K562 (cell line): Measurements from ENCODE around the gene GRPR. TPM values are rescaled to one million over a fixed set of nuclear protein-coding genes. Genes with fewer than 3 reads are reported as not detected.
A peak's percentile ranks its signal among the peaks of the same experiment; 100 is the strongest.

Source experiments
- ATAC-seq: fragments of 200-7000 bp; cut with Tn5 transposase; 3 replicates; pipeline ENCODE4 v1.9.1; 2020; ENCODE audit warnings: moderate library complexity
- BruUV-seq: library from RNA; stranded (reverse); fragments of 400-500 nt; replicated peaks from 2 replicates; lab custom pipeline; 2021; lab: Mats Ljungman, UMichigan
- CTCF ChIA-PET: fragments of 300-600 bp; formaldehyde crosslinking; extraction: SDS; loops from one replicate; lab custom pipeline; 2021; ENCODE audit warnings: low intra/inter-chr PET ratio; lab: Yijun Ruan, JAX
- POLR2A ChIA-PET: fragments of 300-600, 350-650 bp; sonication (Branson Sonifier 250); formaldehyde crosslinking; extraction: SDS; loops from one replicate; lab custom pipeline; 2021; ENCODE audit warnings: antibody characterized with exemption, inconsistent platforms; lab: Yijun Ruan, JAX
- DNase-seq, 4 experiments: peaks; one replicate each; pipeline versions ENCODE4 v3.0.0 to v3.0.0-alpha.2; 2011 to 2018; ENCODE audit warnings: low spot score in 3 of 4, mixed read lengths in 3 of 4; ENCODE audit errors: extremely low read depth in 1 of 4
- FAIRE-seq: peaks from 2 replicates; lab custom pipeline; 2011; peaks lifted over from hg19 to GRCh38; lab: Jason Lieb, UNC
- H2AFZ ChIP-seq: 2 replicates; pipeline ENCODE4 v1.6.0; 2011; ENCODE audit warnings: low read depth, low read length, control low read depth, inconsistent platforms
- H3K27ac ChIP-seq: fragments of 200-600 bp; 3 replicates; pipeline ENCODE4 v1.8.0; 2011; ENCODE audit warnings: low read depth, mild to moderate bottlenecking, control low read depth, inconsistent platforms, low read length, moderate library complexity, mixed read lengths; ENCODE audit errors: extremely low read depth
- H3K27me3 ChIP-seq, 2 experiments: fragments of 300-600 bp in 1 of 2; 2 replicates in 1 of 2; 3 replicates in 1 of 2; pipeline versions ENCODE4 v1.6.0 to v1.8.0; 2011; ENCODE audit warnings: inconsistent platforms in 2 of 2, low read length in 2 of 2, mild to moderate bottlenecking in 1 of 2, mixed read lengths in 1 of 2, moderate library complexity in 1 of 2; ENCODE audit not compliant: control insufficient read depth in 2 of 2, insufficient read depth in 2 of 2
- H3K36me3 ChIP-seq: fragments of 300-600 bp; 3 replicates; pipeline ENCODE4 v1.8.0; 2011; ENCODE audit warnings: mild to moderate bottlenecking, low read length, inconsistent platforms; ENCODE audit not compliant: control insufficient read depth, insufficient read depth
- H3K4me1 ChIP-seq, 2 experiments: fragments of 200-600 bp in 1 of 2; replicated peaks in 1 of 2; 2 replicates in 1 of 2; 3 replicates in 1 of 2; pipeline versions ENCODE4 v1.5.1 to v1.8.0; 2011; ENCODE audit warnings: inconsistent platforms in 2 of 2, low read length in 2 of 2, mild to moderate bottlenecking in 1 of 2, mixed read lengths in 1 of 2, moderate library complexity in 1 of 2; ENCODE audit not compliant: control insufficient read depth in 2 of 2, insufficient read depth in 2 of 2
- H3K4me2 ChIP-seq: 2 replicates; pipeline ENCODE4 v1.6.1; 2011; ENCODE audit warnings: low read length, control low read depth, inconsistent platforms, mixed read lengths; ENCODE audit not compliant: insufficient read depth
- H3K4me3 ChIP-seq: fragments of 200-600 bp; sonication (generic), shearing (Covaris generic); 2 replicates; pipeline ENCODE4 v1.5.1; 2016; ENCODE audit warnings: control low read depth, inconsistent platforms
- H3K79me2 ChIP-seq: fragments of 200-600 bp; 3 replicates; pipeline ENCODE4 v1.8.0; 2011; ENCODE audit warnings: low read length, inconsistent platforms; ENCODE audit not compliant: control insufficient read depth, insufficient read depth
- H3K9ac ChIP-seq, 2 experiments: 2 replicates each; pipeline versions ENCODE4 v1.6.0 to v1.6.1; 2011; ENCODE audit warnings: low read depth in 2 of 2, low read length in 2 of 2, control low read depth in 1 of 2, inconsistent platforms in 1 of 2, mild to moderate bottlenecking in 1 of 2, mixed read lengths in 1 of 2; ENCODE audit not compliant: insufficient read depth in 1 of 2
- H3K9me1 ChIP-seq: one replicate; pipeline ENCODE4 v1.6.0; 2011; ENCODE audit warnings: inconsistent platforms, mild to moderate bottlenecking, low read length, moderate library complexity; ENCODE audit not compliant: control insufficient read depth, insufficient read depth
- H3K9me3 ChIP-seq: replicated peaks from 2 replicates; pipeline ENCODE4 v1.5.1; 2011; ENCODE audit warnings: low read depth, low read length, inconsistent platforms; ENCODE audit not compliant: control insufficient read depth, insufficient read depth
- H4K20me1 ChIP-seq: replicated peaks from 2 replicates; pipeline ENCODE4 v1.6.1; 2011; ENCODE audit warnings: low read length, inconsistent platforms, mixed read lengths; ENCODE audit not compliant: control insufficient read depth, insufficient read depth
- CBX3 ChIP-seq, 2 experiments: IDR thresholded peaks; 1 replicate in 1 of 2; 2 replicates in 1 of 2; pipeline ENCODE4 v1.6.1; 2012; ENCODE audit warnings: inconsistent platforms in 2 of 2, low read length in 2 of 2, borderline replicate concordance in 1 of 2, control low read depth in 1 of 2
- CHD1 ChIP-seq: fragments of 200-600 bp; sonication (generic); IDR thresholded peaks from one replicate; pipeline ENCODE4 v1.6.1; 2012; ENCODE audit warnings: mild to moderate bottlenecking, moderate library complexity, low read length, inconsistent platforms
- HCFC1 ChIP-seq: IDR thresholded peaks from 2 replicates; pipeline ENCODE4 v1.6.1; 2012; ENCODE audit warnings: low read depth, low read length, improper control_type of control experiment
- PTBP1 ChIP-seq: fragments of 200-400 bp; formaldehyde crosslinking; IDR thresholded peaks from 2 replicates; pipeline ENCODE4 v1.6.1; 2017; ENCODE audit warnings: low read depth, low read length
- SP2 ChIP-seq: IDR thresholded peaks from 2 replicates; pipeline ENCODE4 v1.6.1; 2011; ENCODE audit warnings: mild to moderate bottlenecking, low read depth, low read length, moderate library complexity; ENCODE audit not compliant: poor library complexity, severe bottlenecking; ENCODE audit errors: extremely low read depth
- SRSF1 ChIP-seq: fragments of 200-400 bp; formaldehyde crosslinking; IDR thresholded peaks from 2 replicates; pipeline ENCODE4 v1.6.1; 2017; ENCODE audit warnings: mild to moderate bottlenecking, low read depth, low read length, moderate library complexity
- ZNF217 ChIP-seq: sonication (generic); formaldehyde crosslinking; IDR thresholded peaks from 2 replicates; pipeline ENCODE4 v1.8.0; 2022; ENCODE audit warnings: mild to moderate bottlenecking, missing genetic modification reagents
- ZNF707 ChIP-seq: fragments of 250-450 bp; sonication (Bioruptor Pico); conservative IDR thresholded peaks from 2 replicates; pipeline ENCODE4 v1.8.0; 2022; ENCODE audit warnings: inconsistent platforms, mild to moderate bottlenecking, moderate library complexity
- ZNF766 ChIP-seq: fragments of 200-800 bp; sonication (Bioruptor generic); conservative IDR thresholded peaks from 2 replicates; pipeline ENCODE4 v1.6.1; 2016; ENCODE audit warnings: missing genetic modification characterization, missing compliant biosample characterization
- whole genome bisulfite sequencing: fragments of 100-300 bp; shearing (Covaris generic); methylation state at CpG from one replicate; pipeline ENCODE4 v1.1.6; 2016; ENCODE audit warnings: low coverage, mixed read lengths; ENCODE audit not compliant: insufficient coverage; ENCODE audit errors: missing lambda C conversion rate; 5-methylcytosine and 5-hydroxymethylcytosine counted together
- in situ Hi-C: fragments of 300-500 bp; cut with MboI; formaldehyde crosslinking; loops from 4 replicates; pipeline ENCODE4 v1.15.0; 2018; ENCODE audit warnings: inconsistent platforms, mixed read lengths
- intact Hi-C: fragments of 100-400 bp; cut with micrococcal nuclease; formaldehyde crosslinking; loops from 2 replicates; pipeline ENCODE4 v1.14.2; 2022
- polyA plus RNA-seq, 8 experiments: library from polyadenylated mRNA; depleted of rRNA in 4 of 8; stranded (reverse) in 5 of 8; unstranded in 3 of 8; fragments of >200 nt; fragmentation: Nextera tagmentation in 2 of 8; fragmentation: Illumina TruSeq in 1 of 8; extraction: Ambion mirVana in 2 of 8; extraction: Trizol in 1 of 8; gene quantifications; 2 replicates each; pipeline versions ENCODE4 v1.2.1 to v1.2.3, GENCODE V29; 2011 to 2014; ENCODE audit warnings: inconsistent platforms in 1 of 8, missing spikeins in 1 of 8
- total RNA-seq, 7 experiments: library from RNA; depleted of rRNA in 6 of 7; stranded (reverse); fragments of >200 nt in 6 of 7; fragmentation: Illumina TruSeq in 2 of 7; extraction: Trizol in 2 of 7; gene quantifications; 2 replicates each; pipeline versions ENCODE4 v1.2.1 to v1.2.3, GENCODE V29; 2011 to 2021; ENCODE audit warnings: low replicate concordance in 1 of 7
- TF ChIP-seq, protein P1 (sequence below), 3 experiments: IDR thresholded peaks in 2 of 3; conservative IDR thresholded peaks in 1 of 3; 2 replicates each; pipeline ENCODE4 v1.5.1; 2011 to 2012; ENCODE audit warnings: low read length in 3 of 3, mild to moderate bottlenecking in 3 of 3, control low read depth in 2 of 3, improper control_type of control experiment in 1 of 3, inconsistent platforms in 1 of 3, low read depth in 1 of 3, mixed read lengths in 1 of 3, moderate library complexity in 1 of 3; ENCODE audit not compliant: insufficient read depth in 2 of 3
- TF ChIP-seq, protein P2 (sequence below), 2 experiments: fragments of 450-650 bp in 1 of 2; sonication (generic) in 1 of 2; formaldehyde crosslinking; conservative IDR thresholded peaks; 2 replicates each; pipeline versions ENCODE4 v1.4.0 to v1.8.1; 2020 to 2022; ENCODE audit warnings: mild to moderate bottlenecking in 1 of 2, missing genetic modification reagents in 1 of 2

The GRPR gene
- total and polyA plus RNA-seq, 9 of the 15 experiments (the other 6 are each of a cell fraction or from before 2014, with no cell fraction given) = 0.06 to 0.11 TPM; not detected in 7

DNA sequence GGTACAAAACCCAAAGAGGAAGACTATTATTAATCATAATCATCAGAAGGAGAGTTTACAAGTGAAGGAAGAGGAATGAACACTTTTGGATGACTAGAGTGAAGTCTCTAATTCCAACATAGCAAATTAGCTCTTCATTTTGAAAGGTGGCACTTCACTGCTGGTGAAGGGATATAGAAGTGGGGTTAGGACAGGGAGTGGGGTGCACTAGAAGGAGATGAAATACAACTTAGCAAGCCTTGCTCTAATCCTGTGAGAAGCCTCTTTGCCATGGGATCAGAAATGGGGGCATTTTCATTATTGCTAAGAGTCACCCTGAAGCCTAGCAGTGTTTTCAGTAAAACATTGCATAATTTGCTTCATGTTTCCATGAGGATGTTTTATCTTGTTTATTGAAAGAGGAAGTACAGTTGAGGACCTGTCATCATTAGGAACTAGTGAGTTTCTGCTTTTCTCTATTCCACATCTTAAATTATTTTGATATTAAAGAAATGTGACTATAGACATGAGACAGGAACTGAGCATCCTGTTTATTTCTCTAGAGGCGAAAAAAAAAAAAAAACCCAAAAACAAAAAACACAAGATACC is 9.3 kb upstream of the GRPR start:
- H3K27me3 ChIP-seq = no peaks in the 10 kb centered on the region
- no peaks in the 10 kb centered on the region for H3K9me1 ChIP-seq
- no peak overlapping the region for H2AFZ ChIP-seq
- intact Hi-C loops (no loop called here), in situ Hi-C loops (no loop called here)
- no peak overlapping the region for H3K4me3 ChIP-seq
- FAIRE-seq = no peak
- no peaks in the 10 kb centered on the region for H3K36me3 ChIP-seq
- H3K9ac ChIP-seq = no peak overlapping the region
- ATAC-seq = no peak
- no peak for DNase-seq
- no TSS peak for BruUV-seq
- peaks cover 0 to under 1% of the 10 kb centered on the region in 2 experiments; a peak in 1 of 5 replicates for H3K4me1 ChIP-seq
- WGBS = no CpG with 5 or more reads among the region's 1 CpG
- no peaks in the 10 kb centered on the region for H3K79me2 ChIP-seq
- CTCF ChIA-PET = no interaction called here
- H3K9me3 ChIP-seq = no peaks in the 10 kb centered on the region
- POLR2A ChIA-PET = no interaction called here
- H4K20me1 ChIP-seq = no peaks in the 10 kb centered on the region
- TF ChIP-seq, protein P1, sequence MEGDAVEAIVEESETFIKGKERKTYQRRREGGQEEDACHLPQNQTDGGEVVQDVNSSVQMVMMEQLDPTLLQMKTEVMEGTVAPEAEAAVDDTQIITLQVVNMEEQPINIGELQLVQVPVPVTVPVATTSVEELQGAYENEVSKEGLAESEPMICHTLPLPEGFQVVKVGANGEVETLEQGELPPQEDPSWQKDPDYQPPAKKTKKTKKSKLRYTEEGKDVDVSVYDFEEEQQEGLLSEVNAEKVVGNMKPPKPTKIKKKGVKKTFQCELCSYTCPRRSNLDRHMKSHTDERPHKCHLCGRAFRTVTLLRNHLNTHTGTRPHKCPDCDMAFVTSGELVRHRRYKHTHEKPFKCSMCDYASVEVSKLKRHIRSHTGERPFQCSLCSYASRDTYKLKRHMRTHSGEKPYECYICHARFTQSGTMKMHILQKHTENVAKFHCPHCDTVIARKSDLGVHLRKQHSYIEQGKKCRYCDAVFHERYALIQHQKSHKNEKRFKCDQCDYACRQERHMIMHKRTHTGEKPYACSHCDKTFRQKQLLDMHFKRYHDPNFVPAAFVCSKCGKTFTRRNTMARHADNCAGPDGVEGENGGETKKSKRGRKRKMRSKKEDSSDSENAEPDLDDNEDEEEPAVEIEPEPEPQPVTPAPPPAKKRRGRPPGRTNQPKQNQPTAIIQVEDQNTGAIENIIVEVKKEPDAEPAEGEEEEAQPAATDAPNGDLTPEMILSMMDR (IDR thresholded peaks at IDR 0.05 in 2 of 3, conservative IDR thresholded peaks at IDR 0.05 in 1 of 3; ENCODE audit: insufficient read depth in 2 of 3, low read depth in 1 of 3, low read length in 3 of 3) = no peak
- TF ChIP-seq ZNF707 (CRISPR knock-in tag) = peak; percentile 73
- TF ChIP-seq, all 486 proteins: peak for 1
- H3K4me2 ChIP-seq = no peak overlapping the region
- H3K27ac ChIP-seq = no peak overlapping the region

DNA sequence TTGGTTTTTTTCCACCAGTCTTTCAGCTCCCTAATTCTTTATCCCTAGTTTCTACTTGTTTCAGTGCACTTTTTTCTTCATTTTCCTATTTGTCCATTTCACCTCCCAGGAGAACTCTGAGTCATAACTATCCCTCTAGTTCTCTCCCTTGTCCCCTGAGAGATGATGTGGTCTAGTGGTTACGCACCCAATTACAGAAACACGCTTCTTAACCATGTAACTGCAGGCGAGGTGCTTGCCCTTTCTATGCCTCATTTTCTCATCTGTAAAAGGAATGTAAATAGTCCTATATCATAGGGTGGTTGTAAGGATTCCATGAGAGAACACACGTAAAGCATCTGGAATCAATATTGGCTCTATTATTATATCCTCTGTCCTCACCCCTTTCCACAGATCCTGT is 8.8 kb upstream of the GRPR start:
- H3K4me1 ChIP-seq = peaks cover 0 to 6% of the 10 kb centered on the region in 2 experiments; a peak in 2 of 5 replicates
- CTCF ChIA-PET = no interaction called here
- TF ChIP-seq PTBP1 (no peak), ZNF217 (no peak), ZNF766 (CRISPR knock-in tag) (no peak), SP2 (no peak), HCFC1 (no peak), CHD1 (no peak), CBX3 (IDR thresholded peaks at IDR 0.05; ENCODE audit: borderline replicate concordance in 1 of 2, low read length in 2 of 2) (no peak), SRSF1 (no peak)
- TF ChIP-seq, protein P2, sequence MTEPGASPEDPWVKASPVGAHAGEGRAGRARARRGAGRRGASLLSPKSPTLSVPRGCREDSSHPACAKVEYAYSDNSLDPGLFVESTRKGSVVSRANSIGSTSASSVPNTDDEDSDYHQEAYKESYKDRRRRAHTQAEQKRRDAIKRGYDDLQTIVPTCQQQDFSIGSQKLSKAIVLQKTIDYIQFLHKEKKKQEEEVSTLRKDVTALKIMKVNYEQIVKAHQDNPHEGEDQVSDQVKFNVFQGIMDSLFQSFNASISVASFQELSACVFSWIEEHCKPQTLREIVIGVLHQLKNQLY (CRISPR knock-in tag; conservative IDR thresholded peaks at IDR 0.05) = no peak

More for the DNA sequence above, 8.8 kb upstream of the GRPR start:
- Histone ChIP-seq H3K4me2 (no peak overlapping the region), H3K9me1 (no peaks in the 10 kb centered on the region), H2AFZ (no peak overlapping the region), H3K9ac (no peak overlapping the region), H3K9me3 (peaks cover 1% of the 10 kb centered on the region; the same call in 1 of the 2 replicates), H3K79me2 (no peaks in the 10 kb centered on the region), H3K4me3 (no peak overlapping the region), H4K20me1 (no peaks in the 10 kb centered on the region), H3K36me3 (no peaks in the 10 kb centered on the region), H3K27ac (no peak overlapping the region), H3K27me3 (no peaks in the 10 kb centered on the region)
- WGBS = 14% methylated on average over 4 of the region's 4 CpGs
- ATAC-seq (no peak), FAIRE-seq (no peak), DNase-seq (no peak)
- intact Hi-C loops = no loop called here
- POLR2A ChIA-PET = no interaction called here
- in situ Hi-C loops = no loop called here
- BruUV-seq = no TSS peak
